Measurements from ENCODE around the gene TDRD10. TPM values are rescaled to one million over a fixed set of nuclear protein-coding genes. Genes with fewer than 3 reads are reported as not detected.
A peak's percentile ranks its signal among the peaks of the same experiment; 100 is the strongest.

Gene TDRD10
- total and polyA plus RNA-seq, 2 experiments from 2014 or later: 0.29 TPM; not detected in 1

- no peak for TF ChIP-seq REST (IDR thresholded peaks at IDR 0.05; ENCODE audit: unreplicated experiment)
Observed at GRCh38 chr1:154575951-154576566, 74.0 kb downstream of the TDRD10 start (continued).

GRCh38 chr1:154577346-154578057 lies 75.5 kb downstream of the TDRD10 start:
- Mint-ChIP-seq H3K27ac (no peak overlapping the region), H3K27me3 (ENCODE audit: insufficient read depth, low read depth, poor library complexity) (peaks cover 25% of the 10 kb centered on the region), H3K9me3 (no peaks in the 10 kb centered on the region), H3K36me3 (ENCODE audit: low read depth) (peaks cover 47% of the 10 kb centered on the region), H3K4me3 (no peak overlapping the region), H3K4me1 (peaks cover 23% of the 10 kb centered on the region)
- H3K4me2 ChIP-seq: no peak overlapping the region
- H3K9me2 ChIP-seq (ENCODE audit: insufficient read depth): no peaks in the 10 kb centered on the region
- H3K27ac ChIP-seq (ENCODE audit: low read depth): no peak overlapping the region
- TF ChIP-seq ZNF462 (CRISPR knock-in tag; IDR thresholded peaks at IDR 0.05) (no peak), POLR2AphosphoS5 (IDR thresholded peaks at IDR 0.05; ENCODE audit: low read depth) (0 out of 2 replicates have a peak, but pooled peaks have one; percentile 2), CREB1 (CRISPR knock-in tag; IDR thresholded peaks at IDR 0.05; ENCODE audit: low read depth) (no peak)
- peaks cover 6% of the 10 kb centered on the region for H3K36me3 ChIP-seq (ENCODE audit: insufficient read depth)
- H4K20me1 ChIP-seq (replicated peaks; ENCODE audit: insufficient read depth): peaks cover 8% of the 10 kb centered on the region; the same call in 1 of the 2 replicates
- H3K4me1 ChIP-seq (ENCODE audit: insufficient read depth): peaks cover 3% of the 10 kb centered on the region; the same call in 1 of the 2 replicates
- H3K4me3 ChIP-seq: no peak overlapping the region
- H3K79me2 ChIP-seq (replicated peaks; ENCODE audit: insufficient read depth): no peaks in the 10 kb centered on the region
- H3F3A ChIP-seq (replicated peaks; ENCODE audit: low read depth): no peaks in the 10 kb centered on the region
- DNase-seq (ENCODE audit: low spot score): no peak
- no peak overlapping the region for H2AFZ ChIP-seq
- H3K27me3 ChIP-seq (ENCODE audit: insufficient read depth): no peaks in the 10 kb centered on the region
- ATAC-seq: no peak

Data from GM23338 (cell line).